HG02588 (cell line): ENCODE results near the gene PIGS.
"Not testable (repeated sequence)": the region's sequence is repeated elsewhere in the genome, so short reads cannot be mapped to it uniquely, and the experiment has no call there.

Experiments
- ATAC-seq: cut with Tn5 transposase; IDR thresholded peaks from one replicate; pipeline ENCODE4 v1.9.1; 2021; ENCODE audit warnings: mild to moderate bottlenecking, moderate library complexity; ENCODE audit not compliant: unreplicated experiment

Gene PIGS

DNA sequence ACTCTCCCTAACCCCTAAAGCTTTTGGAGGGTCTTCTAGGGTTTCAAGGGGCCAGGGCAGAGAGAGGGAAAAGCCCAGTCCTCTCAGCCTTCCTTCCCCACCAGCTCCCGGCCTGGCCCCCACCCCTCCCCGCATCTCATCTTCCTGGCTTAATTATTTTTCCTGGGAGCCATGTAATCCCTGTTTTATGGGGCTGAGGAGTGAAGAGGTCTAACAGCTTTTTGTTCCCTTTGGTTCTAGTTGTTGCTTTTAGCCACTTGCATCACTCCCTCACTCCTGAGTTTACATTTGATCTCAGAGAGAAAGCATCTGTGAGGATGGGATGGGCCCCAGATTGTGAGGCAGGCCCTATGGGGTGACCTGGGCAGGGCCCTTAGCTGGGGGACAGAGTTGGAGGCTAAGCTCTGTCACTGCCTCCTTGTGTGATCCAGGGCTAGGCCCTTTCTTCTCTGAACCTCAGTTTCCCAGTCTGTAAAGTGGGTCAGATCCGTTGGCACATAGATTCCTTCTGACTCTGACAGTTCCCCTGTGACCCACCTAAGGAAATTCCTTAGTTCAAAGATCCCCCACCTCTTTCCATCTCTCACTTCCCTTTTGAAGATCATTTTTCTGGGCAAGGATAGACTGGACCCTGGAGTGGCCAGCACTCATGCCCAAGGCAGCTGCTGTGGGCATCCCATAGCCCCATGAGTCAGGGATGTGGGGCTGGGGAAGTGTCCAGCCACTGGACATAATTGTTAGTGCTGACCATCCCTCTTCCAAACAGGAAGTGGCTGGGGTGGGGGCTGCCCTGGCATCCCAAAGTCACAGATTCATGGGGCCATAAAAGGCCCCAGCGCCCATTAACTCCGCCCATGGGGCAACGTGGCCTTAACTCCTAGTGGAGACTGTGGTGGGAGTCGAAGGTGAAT lies 39.0 kb downstream of the PIGS start:
- no peak for ATAC-seq

DNA sequence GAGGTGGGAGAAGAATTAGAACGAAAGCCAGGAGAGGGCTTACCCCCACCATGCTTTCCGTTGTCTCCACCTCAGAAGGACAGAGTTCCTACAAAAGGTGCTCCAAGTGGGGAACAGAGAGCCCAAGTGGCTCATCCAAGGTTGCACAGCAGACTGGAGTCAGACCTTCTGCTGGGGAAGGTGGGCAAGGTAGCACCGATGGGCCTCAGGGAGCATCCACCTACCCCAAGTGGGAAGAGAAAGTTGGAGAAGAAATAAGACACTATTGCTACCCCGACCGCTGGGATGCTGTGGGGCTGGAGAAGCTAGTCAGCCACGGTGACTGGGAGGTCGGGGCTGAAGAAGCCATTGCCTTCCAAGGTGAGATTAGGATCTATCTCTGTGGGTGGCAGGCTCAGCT lies 40.4 kb downstream of the PIGS start:
- no peak for ATAC-seq

DNA sequence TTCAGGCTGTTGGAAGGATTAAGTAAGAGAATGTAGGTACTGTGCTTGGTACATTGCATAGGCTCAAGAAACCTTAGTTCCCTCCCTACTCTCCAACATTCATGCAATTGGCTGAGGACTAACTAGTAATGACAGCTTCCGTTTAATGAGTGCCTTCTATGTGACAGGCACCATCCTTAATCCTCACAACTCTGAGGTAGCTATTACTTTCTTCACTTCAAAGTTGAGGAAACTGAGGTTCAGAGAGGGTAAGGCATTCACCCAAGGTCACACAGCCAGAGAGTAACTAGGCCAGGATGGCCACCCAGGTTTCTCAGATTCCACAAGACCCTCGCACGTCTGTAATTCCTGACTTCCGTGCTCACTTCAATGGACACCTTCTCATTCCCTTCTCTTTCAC lies 41.1 kb downstream of the PIGS start:
- no peak for ATAC-seq

DNA sequence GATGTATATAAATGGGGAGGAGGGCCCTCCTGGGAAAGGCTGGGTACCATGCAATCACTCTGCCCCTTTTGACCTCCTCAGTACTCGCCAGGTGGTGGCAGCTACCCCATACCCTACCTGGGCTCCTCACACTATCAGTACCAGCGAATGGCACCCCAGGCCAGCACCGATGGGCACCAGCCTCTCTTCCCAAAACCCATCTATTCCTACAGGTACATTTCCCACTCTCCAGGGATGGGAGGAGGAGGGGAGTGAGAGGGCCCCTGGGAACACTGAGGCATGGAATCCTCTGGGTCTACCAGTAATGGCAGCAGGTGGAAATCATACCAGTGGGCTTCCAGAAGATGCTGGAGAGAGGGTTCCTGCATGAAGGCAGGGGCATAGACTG lies 42.3 kb downstream of the PIGS start:
- ATAC-seq = no peak

DNA sequence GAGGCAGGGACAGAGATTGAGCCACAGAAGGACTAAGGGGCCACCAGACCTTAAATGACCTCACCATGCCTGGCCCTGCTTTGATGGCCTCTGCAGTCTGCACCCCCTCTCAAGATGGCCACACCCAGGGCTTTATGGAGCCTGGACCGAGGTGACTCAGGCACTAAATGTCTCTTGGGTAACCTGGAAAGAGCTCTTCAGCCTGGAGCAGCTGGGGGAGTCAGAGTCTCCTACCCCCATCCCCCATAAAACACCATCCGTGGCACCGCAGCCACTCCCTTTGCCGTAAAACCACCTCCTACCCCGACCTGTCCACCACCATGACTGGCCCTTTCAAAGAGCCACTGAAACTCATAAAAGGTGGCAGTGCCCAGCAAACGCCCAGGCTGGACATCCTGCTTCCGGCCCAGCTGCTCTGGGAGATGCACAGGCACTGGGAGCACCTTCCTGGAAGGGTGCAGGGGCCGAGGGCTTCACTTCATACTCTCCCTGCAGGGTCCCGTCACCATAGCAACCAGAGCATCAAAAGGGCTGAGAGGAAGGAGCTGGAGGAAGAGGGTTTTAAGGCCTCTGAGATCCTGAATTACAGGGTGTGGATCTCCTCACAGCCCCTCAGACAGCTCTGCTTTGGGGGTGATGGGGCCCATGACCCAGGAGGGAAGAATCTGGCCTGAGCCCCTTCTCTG lies 42.9 kb downstream of the PIGS start:
- no peak for ATAC-seq

DNA sequence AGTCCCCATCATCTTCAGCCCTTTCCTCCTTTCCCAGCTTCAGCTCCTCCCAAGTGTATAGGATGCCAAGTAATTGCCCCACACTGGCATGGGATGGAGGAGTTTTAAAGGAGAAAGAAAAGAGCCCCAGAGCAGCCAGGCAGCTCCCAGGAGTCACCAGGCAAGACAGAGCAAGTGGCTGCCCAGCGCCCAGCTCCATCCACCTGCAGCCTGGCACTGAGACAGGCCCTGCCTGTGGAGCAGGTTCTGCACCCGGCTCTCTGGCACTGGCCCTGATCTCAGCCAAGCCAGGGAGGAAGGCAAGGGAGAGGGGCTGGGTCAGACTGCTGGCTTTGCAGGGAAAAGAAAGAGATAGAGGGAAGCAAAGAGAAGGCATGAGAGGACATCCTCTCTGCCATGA lies 43.5 kb downstream of the PIGS start:
- ATAC-seq = no peak

DNA sequence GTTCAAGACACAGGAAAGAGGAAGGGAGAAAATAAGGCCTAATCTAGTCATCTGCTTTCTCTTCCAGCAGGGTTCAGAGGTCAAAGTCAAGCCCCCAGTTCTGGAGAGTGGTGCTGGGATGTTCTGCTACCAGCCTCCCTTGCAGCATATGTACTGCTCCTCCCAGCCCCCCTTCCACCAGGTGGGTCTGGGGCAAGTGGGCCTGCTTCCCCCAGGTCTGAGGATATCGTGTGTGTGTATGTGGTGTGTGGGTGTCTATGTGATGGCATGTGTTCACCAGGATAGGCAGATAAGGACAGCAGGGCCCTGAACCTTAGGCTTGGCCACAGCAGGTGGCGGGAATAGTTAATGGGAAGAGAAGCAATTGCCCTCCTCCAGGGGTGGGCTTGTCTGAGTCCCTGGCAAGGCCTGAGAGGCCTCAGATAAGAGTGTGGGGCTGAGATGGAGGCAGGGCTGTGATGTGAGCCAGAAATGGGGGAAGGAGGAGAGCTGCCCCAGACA lies 44.1 kb downstream of the PIGS start:
- ATAC-seq = no peak

DNA sequence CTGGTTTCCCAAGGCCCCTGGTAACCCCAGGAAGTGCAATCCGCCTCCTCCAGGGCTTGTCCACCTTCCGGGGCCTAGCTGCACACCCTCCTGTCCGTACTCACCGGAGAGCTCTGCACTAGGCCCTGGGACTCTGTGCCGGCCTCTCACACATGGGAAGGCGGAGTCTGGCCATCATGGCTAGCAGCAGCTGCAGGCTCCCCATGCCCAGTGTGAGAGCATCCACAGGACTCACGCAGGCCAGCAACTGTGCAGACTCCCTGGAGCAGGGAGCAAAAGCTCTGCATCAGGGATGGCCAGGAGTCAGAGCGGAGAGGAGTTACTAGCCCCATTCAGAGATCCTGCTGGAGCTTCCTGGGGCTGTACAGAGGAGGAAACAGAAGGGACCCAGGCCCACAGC lies 44.9 kb downstream of the PIGS start:
- no peak for ATAC-seq

DNA sequence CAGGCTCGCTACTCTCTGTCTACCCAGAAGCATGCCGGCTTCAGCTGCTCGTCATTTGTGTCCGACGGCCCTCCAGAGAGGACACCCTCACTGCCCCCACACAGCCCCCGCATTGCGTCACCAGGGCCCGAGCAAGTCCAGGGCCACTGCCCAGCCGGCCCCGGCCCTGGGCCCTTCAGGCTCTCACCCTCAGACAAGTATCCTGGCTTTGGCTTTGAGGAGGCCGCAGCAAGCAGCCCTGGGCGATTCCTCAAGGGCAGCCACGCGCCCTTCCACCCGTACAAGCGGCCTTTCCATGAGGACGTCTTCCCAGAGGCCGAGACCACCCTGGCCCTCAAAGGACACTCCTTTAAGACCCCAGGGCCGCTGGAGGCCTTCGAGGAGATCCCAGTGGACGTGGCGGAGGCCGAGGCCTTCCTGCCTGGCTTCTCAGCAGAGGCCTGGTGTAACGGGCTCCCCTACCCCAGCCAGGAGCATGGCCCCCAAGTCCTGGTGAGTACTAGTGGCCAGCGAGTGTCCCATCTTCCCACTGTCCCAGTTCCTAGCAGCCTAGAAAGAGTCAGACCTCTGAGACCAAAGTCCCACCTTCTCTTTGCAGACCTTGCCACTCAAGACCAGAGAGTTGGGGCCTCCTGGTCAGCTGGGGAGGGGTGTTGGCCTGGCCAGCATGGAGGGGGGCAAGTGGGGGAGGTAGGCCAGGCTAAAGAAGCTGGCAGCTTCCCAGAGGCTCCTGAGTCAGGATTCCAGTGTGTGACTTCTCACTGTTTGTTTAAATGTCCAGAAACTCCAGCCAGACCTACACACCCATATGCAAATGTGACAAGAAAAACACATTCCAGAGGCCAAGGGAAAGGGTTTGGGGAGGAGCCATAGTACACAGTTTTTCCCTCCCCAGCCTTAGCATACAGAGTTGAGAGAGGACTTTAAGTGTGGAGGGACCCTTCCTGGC lies 46.6 kb downstream of the PIGS start:
- no peak for ATAC-seq

DNA sequence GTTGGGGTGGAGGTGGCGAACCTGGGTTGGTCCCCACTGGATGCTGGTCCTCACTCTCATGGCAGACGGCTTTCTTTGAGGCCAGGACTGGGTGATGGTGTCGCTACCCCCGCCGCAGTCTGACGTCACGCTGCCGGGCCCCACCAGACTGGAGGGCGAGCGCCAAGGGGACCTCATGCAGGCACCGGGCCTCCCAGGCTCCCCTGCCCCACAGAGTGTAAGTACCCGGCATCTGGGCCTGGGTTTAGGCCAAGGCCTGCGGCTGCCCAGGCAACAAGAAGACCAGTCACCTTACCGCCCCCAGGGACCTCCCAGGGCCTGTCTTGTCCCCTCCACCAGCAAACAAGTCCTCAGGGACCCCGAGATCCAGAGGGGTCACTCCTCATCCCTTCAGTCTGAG lies 47.4 kb downstream of the PIGS start:
- no peak for ATAC-seq

DNA sequence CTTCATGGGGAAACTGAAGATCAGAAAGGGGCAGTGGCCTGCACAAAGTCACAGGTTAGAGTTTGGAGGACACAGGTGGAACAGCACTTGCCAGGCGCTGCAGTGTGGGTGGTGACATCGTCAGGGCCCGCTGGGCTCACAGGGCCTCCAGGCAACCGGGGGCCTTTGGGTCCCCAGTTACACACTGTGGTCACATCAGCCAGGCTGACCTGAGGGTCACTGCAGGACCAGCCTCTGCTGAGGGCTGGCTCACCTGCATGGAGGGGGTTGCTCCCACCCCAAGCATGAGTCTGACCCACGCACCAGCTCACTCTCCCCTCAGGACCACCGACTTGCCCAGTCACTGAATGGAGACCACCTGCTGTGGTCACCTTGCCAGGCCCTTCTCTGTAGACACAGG lies 48.1 kb downstream of the PIGS start:
- no peak for ATAC-seq

DNA sequence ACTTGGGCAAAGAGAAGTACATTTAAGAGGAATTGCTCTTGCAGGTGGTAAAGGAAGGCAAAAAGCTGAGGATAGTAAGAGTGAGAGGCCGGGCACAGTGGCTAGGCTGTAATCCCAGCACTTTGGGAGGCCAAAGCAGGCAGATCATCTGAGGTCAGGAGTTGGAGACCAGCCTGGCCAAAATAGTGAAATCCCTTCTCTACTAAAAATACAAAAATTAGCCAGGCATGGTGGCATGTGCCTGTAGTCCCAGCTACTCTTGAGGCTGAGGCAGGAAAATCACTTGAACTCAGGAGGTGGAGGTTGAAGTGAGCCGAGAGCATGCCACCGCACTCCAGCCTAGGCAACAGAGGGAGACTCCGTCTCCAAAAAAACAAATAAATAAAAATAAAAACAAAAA lies 49.0 kb downstream of the PIGS start:
- ATAC-seq = not testable (repeated sequence)

DNA sequence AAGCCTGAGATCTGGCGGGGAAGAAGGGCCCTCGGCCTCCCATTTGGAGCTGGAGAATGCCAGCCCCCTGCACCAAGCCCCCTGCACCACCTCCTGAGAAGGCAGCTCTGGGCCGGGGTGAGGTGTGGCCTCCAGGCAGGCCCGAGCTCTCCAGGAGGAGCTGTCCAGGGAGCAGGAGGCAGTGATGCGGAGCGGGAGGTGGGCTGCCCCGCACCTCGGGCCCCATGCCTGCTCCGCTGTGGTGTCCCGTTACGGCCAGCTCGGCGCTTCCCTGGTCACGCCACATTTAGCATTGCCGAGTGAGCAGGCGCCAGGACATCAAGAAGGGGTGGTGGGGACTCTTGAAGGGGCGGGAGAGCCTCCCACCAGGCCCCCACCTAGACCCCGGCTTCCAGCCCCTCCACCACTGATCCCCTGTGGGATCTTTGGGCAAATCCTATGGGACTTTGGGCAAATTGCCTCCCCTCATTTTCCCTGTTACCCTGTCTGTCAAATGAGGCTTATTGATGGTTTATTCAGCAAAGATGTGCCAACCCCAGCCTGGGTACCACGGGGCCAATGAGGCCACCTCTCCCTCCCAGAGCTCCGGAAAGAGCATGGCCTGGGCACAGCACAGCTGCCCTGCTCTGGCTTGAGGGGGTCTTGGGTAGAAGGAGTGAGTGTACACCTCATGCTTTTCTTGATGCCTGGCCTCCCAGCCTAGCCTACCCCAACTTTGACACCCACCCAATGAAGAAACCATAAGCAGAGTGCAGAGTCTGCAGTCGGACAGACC lies 49.8 kb downstream of the PIGS start:
- no peak for ATAC-seq

DNA sequence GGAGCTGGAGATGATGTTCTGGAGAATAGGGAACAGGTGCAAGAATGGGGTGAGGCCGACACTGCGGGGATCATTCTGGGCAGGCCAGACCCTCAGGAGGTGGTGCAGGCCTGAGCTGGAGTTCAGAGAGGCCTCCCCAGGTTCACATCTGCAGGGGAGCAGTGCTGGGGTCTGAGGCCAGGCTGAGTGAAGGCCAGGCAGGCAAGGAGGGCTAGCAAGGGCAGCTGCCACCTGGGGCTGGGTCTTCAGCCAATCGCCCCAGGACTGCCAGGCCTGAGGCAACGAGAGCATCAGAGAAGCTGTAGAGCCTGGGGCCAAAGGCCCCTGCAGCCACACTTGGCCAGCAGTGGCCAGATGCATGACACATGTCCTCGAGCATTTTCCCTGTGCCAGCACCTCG lies 50.6 kb downstream of the PIGS start:
- ATAC-seq = no peak

DNA sequence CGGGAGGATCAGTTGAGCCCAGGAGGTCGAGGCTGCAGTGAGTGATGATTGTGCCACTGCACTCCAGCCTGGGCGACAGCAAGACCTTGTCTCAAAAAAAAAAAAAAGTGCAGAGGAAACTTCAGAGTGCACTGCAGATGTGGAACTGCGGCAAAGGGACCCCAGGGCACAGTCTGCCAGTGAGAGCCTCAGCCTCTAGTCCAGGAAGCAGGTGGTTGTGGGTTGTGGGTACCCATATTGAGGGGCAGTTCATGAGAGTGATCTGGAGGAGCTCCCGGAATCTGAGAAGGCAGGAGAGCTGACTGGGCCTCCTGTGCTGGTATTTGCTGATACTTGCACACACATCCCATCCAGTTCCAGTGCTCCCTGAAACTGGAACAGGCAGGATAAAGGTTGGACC lies 52.1 kb downstream of the PIGS start:
- no peak for ATAC-seq

DNA sequence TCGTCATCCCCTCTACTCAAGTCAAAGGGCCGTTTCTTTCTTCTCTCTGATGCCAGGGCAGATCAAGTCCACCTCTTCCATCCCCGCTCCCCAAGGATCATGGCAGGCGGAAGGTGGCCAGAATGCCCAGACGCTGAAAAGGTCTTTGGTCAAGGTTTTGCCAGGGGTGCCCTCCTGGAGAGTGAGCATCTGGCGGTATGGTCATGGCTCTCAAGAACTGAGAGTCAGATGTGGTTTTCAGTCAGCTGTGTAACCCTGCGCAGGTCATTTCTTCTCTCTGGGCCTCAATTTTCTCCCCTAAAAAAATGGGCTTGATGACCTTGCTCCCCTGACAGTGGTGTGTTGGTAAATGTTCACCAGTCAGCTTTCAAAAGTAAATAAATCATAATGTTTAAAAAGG lies 52.7 kb downstream of the PIGS start:
- ATAC-seq = no peak

DNA sequence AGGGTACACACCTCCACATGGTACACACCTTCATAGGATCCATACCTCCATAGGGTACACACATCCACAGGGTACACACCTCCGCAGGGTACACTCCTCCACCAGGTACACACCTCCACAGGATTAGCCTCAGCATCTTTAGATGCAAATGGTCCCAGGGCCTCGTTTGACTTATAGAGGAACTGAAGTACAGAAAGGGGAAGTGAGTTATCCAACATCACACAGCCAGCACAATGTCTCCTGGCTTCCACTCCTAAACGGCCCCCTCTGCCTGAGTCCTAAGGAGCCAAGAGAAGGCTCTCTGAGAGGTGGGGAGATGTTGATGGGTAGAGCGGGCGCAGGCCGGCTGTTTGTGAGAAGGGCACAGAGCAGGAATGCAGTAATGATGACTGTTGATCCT lies 53.2 kb downstream of the PIGS start:
- ATAC-seq = no peak

DNA sequence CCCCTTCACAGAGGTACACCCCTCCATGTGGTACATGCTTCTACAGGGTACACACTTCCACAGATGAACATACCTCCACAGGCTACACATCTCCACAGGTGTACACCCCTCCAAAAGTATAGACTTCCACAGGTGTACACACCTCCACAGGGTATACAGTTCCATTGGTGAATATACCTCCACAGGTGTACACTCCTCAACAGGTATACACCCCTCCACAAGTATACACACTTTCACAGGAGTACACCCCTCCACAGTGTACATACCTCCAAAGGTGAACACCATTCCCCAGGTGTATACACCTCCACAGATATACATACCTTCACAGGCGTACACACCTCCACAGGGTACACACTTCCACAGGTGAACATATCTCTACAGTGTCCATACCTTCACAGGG lies 55.8 kb downstream of the PIGS start:
- ATAC-seq = no peak

DNA sequence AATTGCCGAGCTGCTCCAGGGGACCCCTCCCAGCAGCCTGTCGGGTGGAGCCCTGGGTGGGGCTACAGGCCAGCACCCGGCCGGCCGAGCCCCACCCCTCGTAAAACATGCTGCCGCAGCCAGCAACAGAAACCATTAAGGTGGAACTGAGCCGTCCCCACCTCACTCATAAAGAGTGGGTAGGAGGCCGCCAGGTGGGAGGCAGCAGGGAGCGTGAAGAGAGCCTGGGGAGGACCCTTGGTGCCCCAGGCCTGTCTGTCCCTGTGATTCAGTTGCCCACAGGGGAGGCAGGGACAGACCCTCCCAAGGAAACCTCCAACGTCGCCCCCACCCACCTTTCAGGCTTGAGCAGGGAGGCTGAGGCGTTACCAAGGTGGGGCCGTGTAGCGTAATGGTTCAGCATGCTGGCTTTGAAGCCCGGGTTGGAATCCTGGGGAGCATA lies 56.7 kb downstream of the PIGS start:
- ATAC-seq = no peak

DNA sequence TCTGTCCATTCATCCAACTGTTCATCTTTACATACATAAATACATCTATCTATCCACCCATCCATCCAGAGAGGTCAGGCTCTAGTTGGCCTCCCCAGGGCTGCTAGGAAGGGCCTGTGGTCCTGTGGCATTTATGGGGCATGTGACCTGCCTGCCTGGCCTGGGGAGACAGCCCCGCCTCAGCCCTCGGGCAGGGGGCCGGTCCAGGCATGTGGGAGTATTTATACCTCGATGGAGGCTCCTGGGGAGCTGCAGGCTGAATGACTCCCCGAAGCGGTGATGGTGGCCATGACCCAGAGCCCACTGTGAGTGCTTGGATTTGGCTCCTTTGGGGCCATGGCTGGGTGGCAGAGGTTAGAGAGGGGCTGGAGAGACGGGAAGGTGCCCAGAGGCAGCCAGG lies 57.8 kb downstream of the PIGS start:
- ATAC-seq = no peak
